HEK293T (cell line): Measurements from ENCODE around the gene MAGEF1.

Source experiments
- CTBP1 ChIP-seq: fragments of 450-650 bp; IDR thresholded peaks from 2 replicates; pipeline ENCODE4 v1.6.1; 2016; ENCODE audit warnings: borderline replicate concordance
- L3MBTL2 ChIP-seq: fragments of 450-650 bp; conservative IDR thresholded peaks from 2 replicates; pipeline ENCODE4 v1.6.1; 2016; ENCODE audit warnings: mild to moderate bottlenecking
- TF ChIP-seq, protein P1 (sequence below): fragments of 450-650 bp; IDR thresholded peaks from 2 replicates; pipeline ENCODE4 v1.6.1; 2016

GRCh38 chr3:184666442-184666841, 45.4 kb downstream of the MAGEF1 start:
- TF ChIP-seq, protein P1, sequence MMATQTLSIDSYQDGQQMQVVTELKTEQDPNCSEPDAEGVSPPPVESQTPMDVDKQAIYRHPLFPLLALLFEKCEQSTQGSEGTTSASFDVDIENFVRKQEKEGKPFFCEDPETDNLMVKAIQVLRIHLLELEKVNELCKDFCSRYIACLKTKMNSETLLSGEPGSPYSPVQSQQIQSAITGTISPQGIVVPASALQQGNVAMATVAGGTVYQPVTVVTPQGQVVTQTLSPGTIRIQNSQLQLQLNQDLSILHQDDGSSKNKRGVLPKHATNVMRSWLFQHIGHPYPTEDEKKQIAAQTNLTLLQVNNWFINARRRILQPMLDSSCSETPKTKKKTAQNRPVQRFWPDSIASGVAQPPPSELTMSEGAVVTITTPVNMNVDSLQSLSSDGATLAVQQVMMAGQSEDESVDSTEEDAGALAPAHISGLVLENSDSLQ: no peak
- TF ChIP-seq CTBP1: no peak
- TF ChIP-seq L3MBTL2: no peak
